ENCODE data around the gene BIRC3. TPM values are rescaled to one million over a fixed set of nuclear protein-coding genes. Genes with fewer than 3 reads are reported as not detected.
A peak's percentile ranks its signal among the peaks of the same experiment; 100 is the strongest.
"Not testable (repeated sequence)": the region's sequence is repeated elsewhere in the genome, so short reads cannot be mapped to it uniquely, and the experiment has no call there.

The BIRC3 gene
- total RNA-seq, 1 donor from 2014 or later: 2.2 TPM

GRCh38 chr11:102328748-102329147 lies 11.5 kb downstream of the BIRC3 start:
- ATAC-seq: no peak

- no peak for ATAC-seq
Measured at GRCh38 chr11:102330231-102330630, 12.9 kb downstream of the BIRC3 start.

GRCh38 chr11:102331341-102331740 lies 14.1 kb downstream of the BIRC3 start:
- no peak for ATAC-seq

- ATAC-seq: no peak
Measured at GRCh38 chr11:102332611-102332994, 15.3 kb downstream of the BIRC3 start.

- ATAC-seq: no peak
Measured at GRCh38 chr11:102338479-102339010, 21.3 kb downstream of the BIRC3 start.

- ATAC-seq: not testable (repeated sequence)
Measured at GRCh38 chr11:102341311-102341710, 24.0 kb downstream of the BIRC3 start.

GRCh38 chr11:102341844-102342318 lies 24.6 kb downstream of the BIRC3 start:
- ATAC-seq: peak; percentile 77

GRCh38 chr11:102343809-102344208 lies 26.5 kb downstream of the BIRC3 start:
- no peak for ATAC-seq

GRCh38 chr11:102345904-102346303 lies 28.6 kb downstream of the BIRC3 start:
- no peak for ATAC-seq

GRCh38 chr11:102346456-102346747 lies 29.1 kb downstream of the BIRC3 start:
- ATAC-seq: no peak

- ATAC-seq: peak; percentile 99
Measured at GRCh38 chr11:102346748-102347461, 29.6 kb downstream of the BIRC3 start, which contains the start of gene BIRC2. TSS of gene BIRC2 (plus strand) at chr11:102347214. CDS start at chr11:102349855, 2,641 bp downstream.

GRCh38 chr11:102347462-102348370 lies 30.4 kb downstream of the BIRC3 start:
- peak; percentile 48 for ATAC-seq

GRCh38 chr11:102357116-102357515 lies 39.8 kb downstream of the BIRC3 start:
- no peak for ATAC-seq

GRCh38 chr11:102359372-102359771 lies 42.1 kb downstream of the BIRC3 start:
- ATAC-seq: no peak

GRCh38 chr11:102360681-102361080 lies 43.4 kb downstream of the BIRC3 start:
- no peak for ATAC-seq

GRCh38 chr11:102361086-102362031 lies 44.1 kb downstream of the BIRC3 start:
- no peak for ATAC-seq

- no peak for ATAC-seq
Measured at GRCh38 chr11:102364991-102365390, 47.7 kb downstream of the BIRC3 start.

- ATAC-seq: no peak
Measured at GRCh38 chr11:102367364-102367763, 50.1 kb downstream of the BIRC3 start.

- ATAC-seq: no peak
Measured at GRCh38 chr11:102368472-102368871, 51.2 kb downstream of the BIRC3 start.

- not testable (repeated sequence) for ATAC-seq
Measured at GRCh38 chr11:102374633-102375424, 57.5 kb downstream of the BIRC3 start.

- no peak for ATAC-seq
Measured at GRCh38 chr11:102375720-102376399, 58.6 kb downstream of the BIRC3 start.
